IMR-90 (cell line): Measurements from ENCODE around the gene PHLDA2.

Source experiments
- BHLHE40 ChIP-seq: fragments of 150-350 bp; IDR thresholded peaks from 2 replicates; pipeline ENCODE4 v1.6.1; 2016; ENCODE audit warnings: mild to moderate bottlenecking, low read depth, low read length
- CEBPB ChIP-seq: IDR thresholded peaks from 2 replicates; pipeline ENCODE4 v1.6.1; 2012; ENCODE audit warnings: low read depth, low read length, improper control_type of control experiment
- CHD1 ChIP-seq: IDR thresholded peaks from 2 replicates; pipeline ENCODE4 v1.6.1; 2012; ENCODE audit warnings: low read depth, low read length, improper control_type of control experiment
- FOS ChIP-seq: fragments of 150-350 bp; IDR thresholded peaks from 2 replicates; pipeline ENCODE4 v1.6.1; 2016; ENCODE audit warnings: low read depth, low read length
- MAFK ChIP-seq: IDR thresholded peaks from 2 replicates; pipeline ENCODE4 v1.6.1; 2012; ENCODE audit warnings: low read depth, low read length, improper control_type of control experiment
- MAZ ChIP-seq: IDR thresholded peaks from 2 replicates; pipeline ENCODE4 v1.6.1; 2012; ENCODE audit warnings: low read depth, mild to moderate bottlenecking, low read length, improper control_type of control experiment, moderate library complexity, borderline replicate concordance
- NFE2L2 ChIP-seq: fragments of 150-350 bp; IDR thresholded peaks from 2 replicates; pipeline ENCODE4 v1.6.1; 2016; ENCODE audit warnings: low read depth, mild to moderate bottlenecking, low read length
- POLR2A ChIP-seq: IDR thresholded peaks from 2 replicates; pipeline ENCODE4 v1.6.1; 2012; ENCODE audit warnings: mild to moderate bottlenecking, low read depth, low read length
- RAD21 ChIP-seq: IDR thresholded peaks from 2 replicates; pipeline ENCODE4 v1.6.1; 2012; ENCODE audit warnings: low read length, improper control_type of control experiment
- RCOR1 ChIP-seq: IDR thresholded peaks from 2 replicates; pipeline ENCODE4 v1.6.1; 2012; ENCODE audit warnings: mild to moderate bottlenecking, low read length, improper control_type of control experiment; ENCODE audit not compliant: insufficient replicate concordance
- RFX5 ChIP-seq: IDR thresholded peaks from 2 replicates; pipeline ENCODE4 v1.8.0; 2012; ENCODE audit warnings: low read depth, mild to moderate bottlenecking, low read length, moderate library complexity
- SMC3 ChIP-seq: fragments of 150-350 bp; IDR thresholded peaks from 2 replicates; pipeline ENCODE4 v1.6.1; 2016; ENCODE audit warnings: low read depth, mild to moderate bottlenecking, antibody characterized with exemption, low read length, moderate library complexity
- TF ChIP-seq, protein P1 (sequence below): fragments of 150-350 bp; IDR thresholded peaks from 2 replicates; pipeline ENCODE4 v1.6.1; 2017; ENCODE audit warnings: mild to moderate bottlenecking, antibody characterized with exemption, low read length, low read depth
- TF ChIP-seq, protein P2 (sequence below): conservative IDR thresholded peaks from 2 replicates; pipeline ENCODE4 v1.5.1; 2012; ENCODE audit warnings: mild to moderate bottlenecking, low read depth, low read length, improper control_type of control experiment

DNA sequence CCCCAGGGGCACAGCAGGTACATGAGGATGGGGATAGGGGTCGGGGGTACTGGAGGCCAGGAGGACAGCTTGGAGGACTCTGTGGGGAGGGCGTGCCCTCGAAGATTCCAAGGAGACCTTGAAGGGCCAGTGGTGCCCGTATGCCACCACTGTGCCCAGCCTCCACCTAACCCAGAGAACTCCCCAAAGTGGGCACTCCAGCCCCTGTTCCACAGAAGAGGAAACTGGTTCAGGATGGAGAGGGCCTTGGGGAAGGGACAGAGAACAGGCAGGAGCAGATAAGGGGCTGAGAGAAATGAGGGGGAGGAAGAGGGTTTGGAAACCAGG is 2.2 kb upstream of the PHLDA2 start:
- TF ChIP-seq POLR2A: peak; percentile 43; the same call in 1 of the 2 replicates
- TF ChIP-seq RFX5: no peak
- no peak for TF ChIP-seq FOS
- TF ChIP-seq RCOR1: no peak
- TF ChIP-seq, protein P1, sequence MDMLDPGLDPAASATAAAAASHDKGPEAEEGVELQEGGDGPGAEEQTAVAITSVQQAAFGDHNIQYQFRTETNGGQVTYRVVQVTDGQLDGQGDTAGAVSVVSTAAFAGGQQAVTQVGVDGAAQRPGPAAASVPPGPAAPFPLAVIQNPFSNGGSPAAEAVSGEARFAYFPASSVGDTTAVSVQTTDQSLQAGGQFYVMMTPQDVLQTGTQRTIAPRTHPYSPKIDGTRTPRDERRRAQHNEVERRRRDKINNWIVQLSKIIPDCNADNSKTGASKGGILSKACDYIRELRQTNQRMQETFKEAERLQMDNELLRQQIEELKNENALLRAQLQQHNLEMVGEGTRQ: no peak
- no peak for TF ChIP-seq SMC3
- TF ChIP-seq, protein P2, sequence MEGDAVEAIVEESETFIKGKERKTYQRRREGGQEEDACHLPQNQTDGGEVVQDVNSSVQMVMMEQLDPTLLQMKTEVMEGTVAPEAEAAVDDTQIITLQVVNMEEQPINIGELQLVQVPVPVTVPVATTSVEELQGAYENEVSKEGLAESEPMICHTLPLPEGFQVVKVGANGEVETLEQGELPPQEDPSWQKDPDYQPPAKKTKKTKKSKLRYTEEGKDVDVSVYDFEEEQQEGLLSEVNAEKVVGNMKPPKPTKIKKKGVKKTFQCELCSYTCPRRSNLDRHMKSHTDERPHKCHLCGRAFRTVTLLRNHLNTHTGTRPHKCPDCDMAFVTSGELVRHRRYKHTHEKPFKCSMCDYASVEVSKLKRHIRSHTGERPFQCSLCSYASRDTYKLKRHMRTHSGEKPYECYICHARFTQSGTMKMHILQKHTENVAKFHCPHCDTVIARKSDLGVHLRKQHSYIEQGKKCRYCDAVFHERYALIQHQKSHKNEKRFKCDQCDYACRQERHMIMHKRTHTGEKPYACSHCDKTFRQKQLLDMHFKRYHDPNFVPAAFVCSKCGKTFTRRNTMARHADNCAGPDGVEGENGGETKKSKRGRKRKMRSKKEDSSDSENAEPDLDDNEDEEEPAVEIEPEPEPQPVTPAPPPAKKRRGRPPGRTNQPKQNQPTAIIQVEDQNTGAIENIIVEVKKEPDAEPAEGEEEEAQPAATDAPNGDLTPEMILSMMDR: no peak
- no peak for TF ChIP-seq CEBPB
- TF ChIP-seq MAFK: no peak
- TF ChIP-seq BHLHE40: no peak
- TF ChIP-seq RAD21: no peak
- TF ChIP-seq CHD1: no peak
- TF ChIP-seq MAZ: no peak
- no peak for TF ChIP-seq NFE2L2
